Neural progenitor cell (in vitro differentiated cells): ENCODE data around the gene C22orf15. TPM values are rescaled to one million over a fixed set of nuclear protein-coding genes. Genes with fewer than 3 reads are reported as not detected.

Source experiments
- DNase-seq: peaks from one replicate; pipeline ENCODE4 v3.0.0-alpha.2; 2016; ENCODE audit warnings: low spot score
- H2AFZ ChIP-seq: fragments of 200-600 bp; sonication (generic); replicated peaks from 2 replicates; pipeline ENCODE4 v1.6.1; 2016; ENCODE audit warnings: antibody characterized with exemption
- H3F3A ChIP-seq: fragments of 200-600 bp; sonication (generic); 2 replicates; pipeline ENCODE4 v1.6.1; 2016; ENCODE audit warnings: antibody characterized with exemption, low read depth
- H3K27ac ChIP-seq: fragments of 200-600 bp; sonication (generic); 2 replicates; pipeline ENCODE4 v1.5.1; 2016; ENCODE audit warnings: mild to moderate bottlenecking
- H3K27me3 ChIP-seq: fragments of 200-600 bp; sonication (generic); 2 replicates; pipeline ENCODE4 v1.6.1; 2016; ENCODE audit warnings: mild to moderate bottlenecking, moderate library complexity
- H3K36me3 ChIP-seq: fragments of 200-600 bp; sonication (generic); 2 replicates; pipeline ENCODE4 v1.5.1; 2016
- H3K4me1 ChIP-seq: fragments of 200-600 bp; sonication (generic); 2 replicates; pipeline ENCODE4 v1.6.1; 2016; ENCODE audit warnings: mixed run types
- H3K4me2 ChIP-seq: fragments of 200-600 bp; sonication (generic); 2 replicates; pipeline ENCODE4 v1.6.1; 2016
- H3K4me3 ChIP-seq: fragments of 200-600 bp; sonication (generic); 2 replicates; pipeline ENCODE4 v1.5.1; 2016
- H3K79me2 ChIP-seq: fragments of 200-600 bp; sonication (generic); 2 replicates; pipeline ENCODE4 v1.6.1; 2016; ENCODE audit warnings: low read depth
- H3K9ac ChIP-seq: fragments of 200-600 bp; sonication (generic); 2 replicates; pipeline ENCODE4 v1.6.1; 2016
- H3K9me3 ChIP-seq: fragments of 200-600 bp; sonication (generic); 2 replicates; pipeline ENCODE4 v1.5.1; 2016; ENCODE audit warnings: low read depth
- H4K20me1 ChIP-seq: fragments of 200-600 bp; sonication (generic); 2 replicates; pipeline ENCODE4 v1.6.1; 2016; ENCODE audit warnings: low read depth
- H3K27ac Mint-ChIP-seq: 3 replicates; pipeline ENCODE4 v1.8.0; 2021; ENCODE audit warnings: mixed read lengths
- H3K27me3 Mint-ChIP-seq: 2 replicates; pipeline ENCODE4 v1.8.0; 2022; ENCODE audit warnings: low read depth, mild to moderate bottlenecking, inconsistent platforms, moderate library complexity, mixed read lengths; ENCODE audit not compliant: insufficient read depth
- H3K36me3 Mint-ChIP-seq: 3 replicates; pipeline ENCODE4 v1.8.0; 2021; ENCODE audit warnings: mixed read lengths
- H3K4me1 Mint-ChIP-seq: 3 replicates; pipeline ENCODE4 v1.8.0; 2021; ENCODE audit warnings: mixed read lengths
- H3K4me3 Mint-ChIP-seq: 3 replicates; pipeline ENCODE4 v1.8.0; 2021; ENCODE audit warnings: mild to moderate bottlenecking, moderate library complexity, mixed read lengths
- H3K9me3 Mint-ChIP-seq: 3 replicates; pipeline ENCODE4 v1.8.0; 2020; ENCODE audit warnings: mixed read lengths
- CTCF ChIP-seq: fragments of 200-600 bp; sonication (generic); IDR thresholded peaks from 2 replicates; pipeline ENCODE4 v1.5.1; 2017; ENCODE audit warnings: antibody characterized with exemption, mild to moderate bottlenecking
- EZH2 ChIP-seq: fragments of 200-600 bp; sonication (generic); IDR thresholded peaks from 2 replicates; pipeline ENCODE4 v1.6.1; 2017; ENCODE audit warnings: antibody characterized with exemption, mild to moderate bottlenecking, moderate library complexity
- EZH2phosphoT487 ChIP-seq: fragments of 200-600 bp; sonication (generic); IDR thresholded peaks from 2 replicates; pipeline ENCODE4 v1.6.1; 2017; ENCODE audit warnings: antibody characterized with exemption
- total RNA-seq: library from RNA; depleted of rRNA; stranded (reverse); fragments of >200 nt; gene quantifications from 2 replicates; pipeline ENCODE4 v1.2.3, GENCODE V29; 2015; ENCODE audit warnings: low replicate concordance

C22orf15 gene
- total RNA-seq, 1 donor from 2014 or later = 0.56 TPM

DNA sequence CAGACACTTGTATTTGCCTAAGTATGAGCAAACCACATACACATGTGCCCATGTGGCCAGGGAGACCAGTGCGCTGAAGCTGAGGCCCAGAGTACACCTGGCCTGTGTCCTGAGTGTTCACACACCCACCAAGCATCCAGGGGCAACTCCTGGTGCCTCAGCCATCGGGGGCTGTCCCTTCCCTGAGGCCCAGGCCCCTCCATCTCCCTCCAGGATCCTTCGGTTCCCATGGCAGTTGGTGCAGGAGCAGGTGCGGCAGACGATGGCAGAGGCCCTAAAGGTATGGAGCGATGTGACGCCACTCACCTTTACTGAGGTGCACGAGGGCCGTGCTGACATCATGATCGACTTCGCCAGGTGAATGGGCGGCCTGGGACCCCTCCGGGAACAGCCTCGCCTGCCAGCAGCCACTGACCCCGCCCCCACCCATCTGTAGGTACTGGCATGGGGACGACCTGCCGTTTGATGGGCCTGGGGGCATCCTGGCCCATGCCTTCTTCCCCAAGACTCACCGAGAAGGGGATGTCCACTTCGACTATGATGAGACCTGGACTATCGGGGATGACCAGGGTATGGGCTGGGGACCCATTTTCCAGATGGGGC lies 17.5 kb downstream of the C22orf15 start:
- no peaks in the 10 kb centered on the region for H4K20me1 ChIP-seq
- no peak overlapping the region for H3K4me3 ChIP-seq
- H3K27ac ChIP-seq = no peak overlapping the region
- Mint-ChIP-seq H3K4me3 (no peak overlapping the region), H3K27ac (no peak overlapping the region), H3K27me3 (peaks cover 4% of the 10 kb centered on the region), H3K4me1 (peaks cover 10% of the 10 kb centered on the region), H3K9me3 (no peaks in the 10 kb centered on the region), H3K36me3 (no peaks in the 10 kb centered on the region)
- H3F3A ChIP-seq = no peaks in the 10 kb centered on the region
- H3K36me3 ChIP-seq = no peaks in the 10 kb centered on the region
- no peaks in the 10 kb centered on the region for H3K4me1 ChIP-seq
- H3K9me3 ChIP-seq = no peaks in the 10 kb centered on the region
- H3K4me2 ChIP-seq = no peak overlapping the region
- H3K79me2 ChIP-seq = no peaks in the 10 kb centered on the region
- H3K27me3 ChIP-seq = no peaks in the 10 kb centered on the region
- H3K9ac ChIP-seq = no peak overlapping the region
- no peak for DNase-seq
- no peak for TF ChIP-seq EZH2phosphoT487
- TF ChIP-seq CTCF = no peak
- TF ChIP-seq EZH2 = no peak
- H2AFZ ChIP-seq = no peak overlapping the region

DNA sequence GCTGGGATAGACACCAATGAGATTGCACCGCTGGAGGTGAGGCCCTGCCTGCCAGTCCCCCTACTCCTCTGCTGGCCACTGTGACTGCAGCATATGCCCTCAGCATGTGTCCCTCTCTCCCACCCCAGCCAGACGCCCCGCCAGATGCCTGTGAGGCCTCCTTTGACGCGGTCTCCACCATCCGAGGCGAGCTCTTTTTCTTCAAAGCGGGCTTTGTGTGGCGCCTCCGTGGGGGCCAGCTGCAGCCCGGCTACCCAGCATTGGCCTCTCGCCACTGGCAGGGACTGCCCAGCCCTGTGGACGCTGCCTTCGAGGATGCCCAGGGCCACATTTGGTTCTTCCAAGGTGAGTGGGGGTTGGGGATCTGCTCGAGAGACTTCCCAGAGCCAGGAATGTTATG lies 18.3 kb downstream of the C22orf15 start:
- no peak for DNase-seq
- Histone ChIP-seq H3K27me3 (no peaks in the 10 kb centered on the region), H3K9ac (no peak overlapping the region), H3K36me3 (no peaks in the 10 kb centered on the region), H3K27ac (no peak overlapping the region), H2AFZ (no peak overlapping the region), H3K9me3 (no peaks in the 10 kb centered on the region), H3F3A (peaks cover under 1% of the 10 kb centered on the region), H3K4me1 (no peaks in the 10 kb centered on the region), H3K4me2 (no peak overlapping the region), H4K20me1 (no peaks in the 10 kb centered on the region), H3K4me3 (no peak overlapping the region), H3K79me2 (no peaks in the 10 kb centered on the region)
- Mint-ChIP-seq H3K27me3 (peaks cover 4% of the 10 kb centered on the region), H3K36me3 (no peaks in the 10 kb centered on the region), H3K4me1 (peaks cover 7% of the 10 kb centered on the region), H3K9me3 (no peaks in the 10 kb centered on the region), H3K27ac (peak overlapping the region; percentile 92), H3K4me3 (no peak overlapping the region)
- TF ChIP-seq CTCF = no peak
- no peak for TF ChIP-seq EZH2phosphoT487
- no peak for TF ChIP-seq EZH2

- Histone ChIP-seq H3K79me2 (no peaks in the 10 kb centered on the region), H3K4me2 (no peak overlapping the region), H3F3A (peaks cover 6% of the 10 kb centered on the region), H3K36me3 (no peaks in the 10 kb centered on the region), H3K4me1 (peaks cover 5% of the 10 kb centered on the region), H3K27ac (no peak overlapping the region), H3K27me3 (no peaks in the 10 kb centered on the region), H3K9me3 (no peaks in the 10 kb centered on the region), H3K4me3 (no peak overlapping the region), H4K20me1 (no peaks in the 10 kb centered on the region), H2AFZ (no peak overlapping the region), H3K9ac (no peak overlapping the region)
- no peaks in the 10 kb centered on the region for H3K36me3 Mint-ChIP-seq
- no peak overlapping the region for H3K4me3 Mint-ChIP-seq
- no peaks in the 10 kb centered on the region for H3K9me3 Mint-ChIP-seq
- H3K27me3 Mint-ChIP-seq = peaks cover 4% of the 10 kb centered on the region
- H3K27ac Mint-ChIP-seq = peak overlapping the region; percentile 92
- no peak for DNase-seq
- TF ChIP-seq CTCF (no peak), EZH2phosphoT487 (no peak), EZH2 (no peak)
- H3K4me1 Mint-ChIP-seq = peaks cover 13% of the 10 kb centered on the region
Observed at GRCh38 chr22:23781511-23782183, 18.9 kb downstream of the C22orf15 start.
